NB4 (cell line): Measurements from ENCODE around the gene RTKN.
"Not testable (repeated sequence)": the region's sequence is repeated elsewhere in the genome, so short reads cannot be mapped to it uniquely, and the experiment has no call there.

Source experiments
- DNase-seq: peaks from one replicate; pipeline ENCODE4 v3.0.0; 2010; ENCODE audit warnings: low read depth
- H3K4me3 ChIP-seq: one replicate; pipeline ENCODE4 v1.5.1; 2011; ENCODE audit warnings: mild to moderate bottlenecking, low read depth, low read length, moderate library complexity
- CTCF ChIP-seq: IDR thresholded peaks from one replicate; pipeline ENCODE4 v1.5.1; 2012; ENCODE audit warnings: low read depth, low read length
- MYC ChIP-seq: IDR thresholded peaks from 2 replicates; pipeline ENCODE4 v1.6.1; 2011; ENCODE audit warnings: low read depth, low read length
- POLR2A ChIP-seq: IDR thresholded peaks from 2 replicates; pipeline ENCODE4 v1.6.1; 2011; ENCODE audit warnings: mild to moderate bottlenecking; ENCODE audit not compliant: insufficient read length; ENCODE audit errors: extremely low read depth
- TF ChIP-seq, protein P1 (sequence below): IDR thresholded peaks from 2 replicates; pipeline ENCODE4 v1.6.1; 2011; ENCODE audit warnings: low read depth, low read length

Gene RTKN, protein sequence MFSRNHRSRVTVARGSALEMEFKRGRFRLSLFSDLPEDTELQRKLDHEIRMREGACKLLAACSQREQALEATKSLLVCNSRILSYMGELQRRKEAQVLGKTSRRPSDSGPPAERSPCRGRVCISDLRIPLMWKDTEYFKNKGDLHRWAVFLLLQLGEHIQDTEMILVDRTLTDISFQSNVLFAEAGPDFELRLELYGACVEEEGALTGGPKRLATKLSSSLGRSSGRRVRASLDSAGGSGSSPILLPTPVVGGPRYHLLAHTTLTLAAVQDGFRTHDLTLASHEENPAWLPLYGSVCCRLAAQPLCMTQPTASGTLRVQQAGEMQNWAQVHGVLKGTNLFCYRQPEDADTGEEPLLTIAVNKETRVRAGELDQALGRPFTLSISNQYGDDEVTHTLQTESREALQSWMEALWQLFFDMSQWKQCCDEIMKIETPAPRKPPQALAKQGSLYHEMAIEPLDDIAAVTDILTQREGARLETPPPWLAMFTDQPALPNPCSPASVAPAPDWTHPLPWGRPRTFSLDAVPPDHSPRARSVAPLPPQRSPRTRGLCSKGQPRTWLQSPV

GRCh38 chr2:74441690-74442482, at the start of gene RTKN:
RTKN (minus strand) TSS chr2:74441937; CDS start chr2:74441816, 121 bp downstream.
- TF ChIP-seq CTCF = no peak
- TF ChIP-seq MYC = no peak
- TF ChIP-seq POLR2A = no peak
- TF ChIP-seq, protein P1, sequence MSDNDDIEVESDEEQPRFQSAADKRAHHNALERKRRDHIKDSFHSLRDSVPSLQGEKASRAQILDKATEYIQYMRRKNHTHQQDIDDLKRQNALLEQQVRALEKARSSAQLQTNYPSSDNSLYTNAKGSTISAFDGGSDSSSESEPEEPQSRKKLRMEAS = no peak
- H3K4me3 ChIP-seq = no peak within 1 kb of the TSS
- DNase-seq = no peak

- TF ChIP-seq, protein P1 = no peak
- TF ChIP-seq MYC (no peak), CTCF (no peak), POLR2A (no peak)
- no peak overlapping the region for H3K4me3 ChIP-seq
Measured at GRCh38 chr2:74489906-74490305, 48.2 kb upstream of the RTKN start.

GRCh38 chr2:74488643-74489481, 47.1 kb upstream of the RTKN start:
- TF ChIP-seq, protein P1 = no peak
- TF ChIP-seq MYC (no peak), POLR2A (no peak), CTCF (no peak)
- DNase-seq = no peak
- no peak overlapping the region for H3K4me3 ChIP-seq

More at GRCh38 chr2:74489906-74490305, 48.2 kb upstream of the RTKN start:
- DNase-seq = no peak

- TF ChIP-seq POLR2A (no peak), MYC (no peak), CTCF (no peak)
- no peak overlapping the region for H3K4me3 ChIP-seq
- no peak for DNase-seq
Measured at GRCh38 chr2:74486141-74486540, 44.4 kb upstream of the RTKN start.

GRCh38 chr2:74483675-74484164, 42.0 kb upstream of the RTKN start:
- H3K4me3 ChIP-seq = peak overlapping the region; percentile 84
- DNase-seq = not testable (repeated sequence)
